ENCODE measurements around the gene DNPH1.

The DNPH1 gene

DNA sequence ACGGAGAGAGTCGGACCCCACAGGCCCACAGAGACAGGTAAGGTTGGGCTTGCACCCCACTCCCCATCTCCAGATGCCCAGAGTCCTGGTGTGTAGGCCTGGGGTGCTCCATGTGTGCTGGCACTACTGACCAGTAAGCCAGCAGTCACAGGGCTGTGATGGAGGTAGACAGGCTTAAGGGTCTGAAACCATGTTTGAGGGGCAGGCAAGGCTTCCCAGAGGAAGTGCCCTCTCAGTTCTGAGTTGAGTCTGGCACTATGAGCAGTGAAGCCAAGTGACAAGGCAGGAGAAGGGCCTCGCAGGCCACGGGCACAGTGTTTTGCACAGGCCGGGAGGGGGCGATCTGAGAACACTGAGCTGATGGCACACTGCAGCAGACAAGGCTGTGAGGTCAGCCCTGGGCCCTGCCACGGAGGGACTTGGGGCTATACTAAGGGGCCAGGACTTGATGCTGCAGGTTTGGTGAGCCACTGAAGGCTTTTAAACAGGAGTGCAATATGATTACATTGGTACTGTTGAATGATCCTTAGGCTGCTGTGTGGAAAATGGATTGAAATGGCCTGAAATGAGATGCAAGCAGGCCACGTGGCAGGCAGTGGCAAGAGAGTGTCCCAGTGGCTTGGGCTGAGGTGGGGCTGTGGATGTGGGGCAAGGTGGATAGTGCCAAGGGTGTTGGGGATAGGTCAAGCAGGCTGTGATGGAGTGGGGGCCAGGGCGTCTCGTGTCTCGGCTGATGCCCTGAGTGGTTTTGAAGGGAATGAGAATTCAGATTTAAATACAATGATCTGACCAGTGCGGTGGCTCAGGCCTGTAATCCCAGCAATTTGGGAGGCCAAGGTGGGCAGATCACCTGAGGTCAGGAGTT, 34.3 kb upstream of the DNPH1 start:
- Histone ChIP-seq H3K4me3 (ENCODE audit: severe bottlenecking) (no peak overlapping the region), H3K9me3 (ENCODE audit: severe bottlenecking) (no peaks in the 10 kb centered on the region), H3K4me1 (ENCODE audit: insufficient read depth, poor library complexity, severe bottlenecking) (no peaks in the 10 kb centered on the region), H3K27me3 (ENCODE audit: insufficient read depth, poor library complexity, severe bottlenecking) (no peaks in the 10 kb centered on the region), H3K27ac (ENCODE audit: poor library complexity, severe bottlenecking) (no peak overlapping the region), H3K36me3 (ENCODE audit: low read depth) (no peaks in the 10 kb centered on the region)
- TF ChIP-seq, protein P1, sequence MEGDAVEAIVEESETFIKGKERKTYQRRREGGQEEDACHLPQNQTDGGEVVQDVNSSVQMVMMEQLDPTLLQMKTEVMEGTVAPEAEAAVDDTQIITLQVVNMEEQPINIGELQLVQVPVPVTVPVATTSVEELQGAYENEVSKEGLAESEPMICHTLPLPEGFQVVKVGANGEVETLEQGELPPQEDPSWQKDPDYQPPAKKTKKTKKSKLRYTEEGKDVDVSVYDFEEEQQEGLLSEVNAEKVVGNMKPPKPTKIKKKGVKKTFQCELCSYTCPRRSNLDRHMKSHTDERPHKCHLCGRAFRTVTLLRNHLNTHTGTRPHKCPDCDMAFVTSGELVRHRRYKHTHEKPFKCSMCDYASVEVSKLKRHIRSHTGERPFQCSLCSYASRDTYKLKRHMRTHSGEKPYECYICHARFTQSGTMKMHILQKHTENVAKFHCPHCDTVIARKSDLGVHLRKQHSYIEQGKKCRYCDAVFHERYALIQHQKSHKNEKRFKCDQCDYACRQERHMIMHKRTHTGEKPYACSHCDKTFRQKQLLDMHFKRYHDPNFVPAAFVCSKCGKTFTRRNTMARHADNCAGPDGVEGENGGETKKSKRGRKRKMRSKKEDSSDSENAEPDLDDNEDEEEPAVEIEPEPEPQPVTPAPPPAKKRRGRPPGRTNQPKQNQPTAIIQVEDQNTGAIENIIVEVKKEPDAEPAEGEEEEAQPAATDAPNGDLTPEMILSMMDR (IDR thresholded peaks at IDR 0.05; ENCODE audit: poor library complexity, severe bottlenecking) = peak; percentile 71
- no peak for DNase-seq (ENCODE audit: low spot score)
- peak; percentile 86 for ATAC-seq (ENCODE audit: low read depth)

DNA sequence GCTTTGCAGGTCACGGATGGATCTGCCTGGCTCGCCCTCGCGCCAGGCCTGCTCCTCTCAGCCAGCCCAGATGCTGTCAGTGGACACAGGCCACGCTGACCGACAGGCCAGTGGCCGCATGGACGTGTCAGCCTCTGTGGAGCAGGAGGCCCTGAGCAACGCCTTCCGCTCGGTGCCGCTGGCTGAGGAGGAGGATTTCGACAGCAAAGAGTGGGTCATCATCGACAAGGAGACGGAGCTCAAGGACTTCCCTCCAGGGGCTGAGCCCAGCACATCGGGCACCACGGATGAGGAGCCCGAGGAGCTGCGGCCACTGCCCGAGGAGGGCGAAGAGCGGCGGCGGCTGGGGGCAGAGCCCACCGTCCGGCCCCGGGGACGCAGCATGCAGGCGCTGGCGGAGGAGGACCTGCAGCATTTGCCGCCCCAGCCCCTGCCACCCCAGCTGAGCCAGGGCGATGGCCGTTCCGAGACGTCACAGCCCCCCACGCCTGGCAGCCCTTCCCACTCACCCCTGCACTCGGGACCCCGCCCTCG, 33.6 kb upstream of the DNPH1 start:
- Histone ChIP-seq H3K4me1 (ENCODE audit: insufficient read depth, poor library complexity, severe bottlenecking) (no peaks in the 10 kb centered on the region), H3K4me3 (ENCODE audit: severe bottlenecking) (no peak overlapping the region), H3K27me3 (ENCODE audit: insufficient read depth, poor library complexity, severe bottlenecking) (no peaks in the 10 kb centered on the region), H3K36me3 (ENCODE audit: low read depth) (no peaks in the 10 kb centered on the region), H3K9me3 (ENCODE audit: severe bottlenecking) (no peaks in the 10 kb centered on the region), H3K27ac (ENCODE audit: poor library complexity, severe bottlenecking) (no peak overlapping the region)
- DNase-seq (ENCODE audit: low spot score) (no peak), ATAC-seq (ENCODE audit: low read depth) (no peak)
- TF ChIP-seq, protein P1 (IDR thresholded peaks at IDR 0.05; ENCODE audit: poor library complexity, severe bottlenecking) = no peak

DNA sequence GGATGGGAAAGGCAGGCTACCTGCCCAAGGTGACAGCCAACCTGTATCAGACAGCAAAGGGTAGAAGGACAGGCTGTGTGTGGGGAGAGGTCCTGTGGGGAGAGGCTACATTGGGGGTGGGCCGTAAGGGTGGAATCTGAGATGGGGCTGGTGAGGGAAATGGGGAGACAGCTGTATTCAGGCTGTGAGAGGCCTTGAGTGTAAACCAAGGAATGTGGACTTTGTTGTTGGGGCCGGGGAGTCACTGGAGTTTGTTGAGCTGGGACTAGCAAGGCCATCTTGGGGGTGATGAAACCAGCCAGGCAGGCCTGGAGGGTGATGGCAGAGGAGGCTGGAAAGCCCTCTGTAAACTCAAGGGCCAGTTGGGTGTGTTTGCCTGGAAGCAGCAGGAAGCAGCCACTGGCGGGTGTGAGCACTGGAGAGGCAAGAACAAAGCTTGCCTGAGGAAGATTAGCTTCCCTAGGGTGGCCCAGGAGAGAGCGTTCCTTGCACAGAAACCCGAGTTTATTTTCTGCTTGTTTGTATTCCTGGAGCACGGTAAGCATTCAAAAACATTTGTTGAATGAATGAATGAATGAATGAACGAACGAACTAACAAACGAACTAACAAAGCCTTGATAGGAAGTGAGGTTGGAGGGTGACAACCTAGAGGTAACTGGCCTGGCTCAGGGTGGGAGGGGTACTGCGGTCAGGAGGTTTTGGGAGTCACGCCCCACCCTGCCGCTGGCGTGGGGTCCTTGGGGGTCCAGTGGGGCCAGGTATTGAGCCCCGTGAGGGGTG, 32.9 kb upstream of the DNPH1 start:
- no peaks in the 10 kb centered on the region for H3K4me1 ChIP-seq (ENCODE audit: insufficient read depth, poor library complexity, severe bottlenecking)
- TF ChIP-seq, protein P1 (IDR thresholded peaks at IDR 0.05; ENCODE audit: poor library complexity, severe bottlenecking) = no peak
- H3K4me3 ChIP-seq (ENCODE audit: severe bottlenecking) = no peak overlapping the region
- no peaks in the 10 kb centered on the region for H3K27me3 ChIP-seq (ENCODE audit: insufficient read depth, poor library complexity, severe bottlenecking)
- H3K36me3 ChIP-seq (ENCODE audit: low read depth) = no peaks in the 10 kb centered on the region
- H3K9me3 ChIP-seq (ENCODE audit: severe bottlenecking) = no peaks in the 10 kb centered on the region
- DNase-seq (ENCODE audit: low spot score) (no peak), ATAC-seq (ENCODE audit: low read depth) (no peak)
- H3K27ac ChIP-seq (ENCODE audit: poor library complexity, severe bottlenecking) = no peak overlapping the region

DNA sequence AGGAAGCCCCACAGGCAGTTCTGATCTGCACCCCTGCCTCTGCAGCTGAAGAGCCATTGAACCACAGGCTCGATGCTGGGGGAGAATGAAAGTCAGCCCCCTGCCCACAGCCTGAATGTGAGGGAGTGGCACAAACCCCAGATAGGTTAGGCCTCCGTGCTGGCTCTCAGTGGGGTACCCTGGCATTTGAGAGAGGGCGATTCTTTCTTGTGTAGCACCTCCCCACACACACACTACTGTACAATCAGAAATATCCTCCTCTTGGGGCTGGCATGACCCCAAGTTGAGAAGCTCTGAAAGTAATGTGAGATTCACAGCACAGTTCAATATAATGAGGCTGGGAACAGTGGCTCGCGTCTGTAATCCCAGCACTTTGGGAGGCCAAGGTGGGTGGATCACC, 31.9 kb upstream of the DNPH1 start:
- Histone ChIP-seq H3K27ac (ENCODE audit: poor library complexity, severe bottlenecking) (no peak overlapping the region), H3K4me1 (ENCODE audit: insufficient read depth, poor library complexity, severe bottlenecking) (no peaks in the 10 kb centered on the region), H3K27me3 (ENCODE audit: insufficient read depth, poor library complexity, severe bottlenecking) (no peaks in the 10 kb centered on the region), H3K4me3 (ENCODE audit: severe bottlenecking) (no peak overlapping the region), H3K9me3 (ENCODE audit: severe bottlenecking) (no peaks in the 10 kb centered on the region), H3K36me3 (ENCODE audit: low read depth) (no peaks in the 10 kb centered on the region)
- DNase-seq (ENCODE audit: low spot score) (no peak), ATAC-seq (ENCODE audit: low read depth) (no peak)
- TF ChIP-seq, protein P1 (IDR thresholded peaks at IDR 0.05; ENCODE audit: poor library complexity, severe bottlenecking) = no peak

All from RWPE2 (cell line).